H9 (cell line): Measurements from ENCODE around the gene ATP8B4. TPM values are rescaled to one million over a fixed set of nuclear protein-coding genes. Genes with fewer than 3 reads are reported as not detected.

ENCODE experiments used
- DNase-seq: peaks from one replicate; pipeline ENCODE4 v3.0.0-alpha.2; 2017
- H2AFZ ChIP-seq: one replicate; pipeline ENCODE4 v1.6.1; 2013; ENCODE audit warnings: mild to moderate bottlenecking, low read length, control low read depth, moderate library complexity
- H2AK5ac ChIP-seq: 2 replicates; pipeline ENCODE4 v1.6.1; 2013; ENCODE audit warnings: low read length, control low read depth, mixed read lengths; ENCODE audit not compliant: insufficient read length
- H2BK120ac ChIP-seq: one replicate; pipeline ENCODE4 v1.6.1; 2013; ENCODE audit warnings: low read depth, mild to moderate bottlenecking, low read length, control low read depth, inconsistent platforms; ENCODE audit not compliant: poor library complexity, severe bottlenecking
- H2BK12ac ChIP-seq: 2 replicates; pipeline ENCODE4 v1.6.1; 2013; ENCODE audit warnings: low read length, control low read depth, mixed read lengths, low read depth; ENCODE audit not compliant: insufficient read length
- H2BK15ac ChIP-seq: 2 replicates; pipeline ENCODE4 v1.6.1; 2013; ENCODE audit warnings: low read depth, low read length, control low read depth
- H2BK20ac ChIP-seq: one replicate; pipeline ENCODE4 v1.6.1; 2013; ENCODE audit warnings: low read depth, mild to moderate bottlenecking, low read length, control low read depth, inconsistent platforms; ENCODE audit not compliant: poor library complexity, severe bottlenecking
- H2BK5ac ChIP-seq: 2 replicates; pipeline ENCODE4 v1.6.1; 2013; ENCODE audit warnings: low read length, control low read depth, mixed read lengths; ENCODE audit not compliant: insufficient read length
- H3K14ac ChIP-seq: 2 replicates; pipeline ENCODE4 v1.6.1; 2013; ENCODE audit warnings: low read length, control low read depth; ENCODE audit not compliant: insufficient read depth
- H3K18ac ChIP-seq: 2 replicates; pipeline ENCODE4 v1.6.1; 2013; ENCODE audit warnings: low read depth, mild to moderate bottlenecking, mixed read lengths, low read length, control low read depth; ENCODE audit not compliant: insufficient read length
- H3K23ac ChIP-seq: 2 replicates; pipeline ENCODE4 v1.6.1; 2013; ENCODE audit warnings: low read length, control low read depth, mixed read lengths, low read depth; ENCODE audit not compliant: insufficient read length
- H3K23me2 ChIP-seq: 2 replicates; pipeline ENCODE4 v1.6.1; 2013; ENCODE audit warnings: low read depth, mild to moderate bottlenecking, mixed read lengths, low read length, control low read depth; ENCODE audit not compliant: insufficient read length, poor library complexity, severe bottlenecking
- H3K27ac ChIP-seq: 2 replicates; pipeline ENCODE4 v1.5.1; 2013; ENCODE audit warnings: low read length, control low read depth, mixed read lengths, low read depth; ENCODE audit not compliant: insufficient read length
- H3K27me3 ChIP-seq: 2 replicates; pipeline ENCODE4 v1.6.1; 2013; ENCODE audit warnings: low read length, control low read depth, inconsistent platforms; ENCODE audit not compliant: insufficient read depth
- H3K4ac ChIP-seq: 2 replicates; pipeline ENCODE4 v1.6.1; 2013; ENCODE audit warnings: low read depth, mild to moderate bottlenecking, control low read depth, inconsistent platforms, low read length, moderate library complexity
- H3K4me1 ChIP-seq: 2 replicates; pipeline ENCODE4 v1.6.1; 2013; ENCODE audit warnings: low read length, control low read depth, inconsistent platforms; ENCODE audit not compliant: insufficient read depth
- H3K4me2 ChIP-seq: 2 replicates; pipeline ENCODE4 v1.6.1; 2013; ENCODE audit warnings: low read length, control low read depth, mixed read lengths; ENCODE audit not compliant: insufficient read length, insufficient read depth
- H3K56ac ChIP-seq: 2 replicates; pipeline ENCODE4 v1.6.1; 2013; ENCODE audit warnings: low read depth, mild to moderate bottlenecking, mixed read lengths, low read length, control low read depth; ENCODE audit not compliant: insufficient read length
- H3K79me1 ChIP-seq: 2 replicates; pipeline ENCODE4 v1.6.1; 2013; ENCODE audit warnings: low read depth, mild to moderate bottlenecking, moderate library complexity, low read length, control low read depth, inconsistent platforms; ENCODE audit not compliant: insufficient read depth, poor library complexity, severe bottlenecking
- H3K79me2 ChIP-seq: 2 replicates; pipeline ENCODE4 v1.6.1; 2013; ENCODE audit warnings: low read length, control low read depth, inconsistent platforms; ENCODE audit not compliant: insufficient read depth
- H3K9ac ChIP-seq: 2 replicates; pipeline ENCODE4 v1.6.1; 2013; ENCODE audit warnings: low read length, control low read depth, mixed read lengths; ENCODE audit not compliant: insufficient read length; ENCODE audit errors: extremely low read depth
- H3K9me3 ChIP-seq: one replicate; pipeline ENCODE4 v1.6.1; 2013; ENCODE audit warnings: low read depth, low read length, inconsistent platforms; ENCODE audit not compliant: control insufficient read depth
- H3T11ph ChIP-seq: one replicate; pipeline ENCODE4 v1.6.1; 2013; ENCODE audit warnings: mild to moderate bottlenecking, low read length, control low read depth, inconsistent platforms
- H4K20me1 ChIP-seq: one replicate; pipeline ENCODE4 v1.6.1; 2013; ENCODE audit not compliant: control insufficient read depth, insufficient read length, insufficient read depth
- H4K5ac ChIP-seq: 2 replicates; pipeline ENCODE4 v1.6.1; 2013; ENCODE audit warnings: low read depth, mild to moderate bottlenecking, mixed read lengths, low read length, control low read depth; ENCODE audit not compliant: insufficient read length
- H4K8ac ChIP-seq: replicated peaks from 2 replicates; pipeline ENCODE4 v1.6.1; 2013; ENCODE audit warnings: low read length, control low read depth, mixed read lengths, low read depth; ENCODE audit not compliant: insufficient read length
- H4K91ac ChIP-seq: 2 replicates; pipeline ENCODE4 v1.6.1; 2013; ENCODE audit warnings: low read depth, mild to moderate bottlenecking, moderate library complexity, mixed read lengths, low read length, control low read depth; ENCODE audit not compliant: insufficient read length
- H3K27ac Mint-ChIP-seq, 3 experiments: 2 replicates in 2 of 3; 3 replicates in 1 of 3; pipeline ENCODE4 v1.8.0; 2020 to 2021; ENCODE audit warnings: mixed read lengths in 3 of 3, mild to moderate bottlenecking in 1 of 3, moderate library complexity in 1 of 3
- H3K27me3 Mint-ChIP-seq: 2 replicates; pipeline ENCODE4 v1.8.0; 2021; ENCODE audit warnings: low read depth, mild to moderate bottlenecking, moderate library complexity, mixed read lengths
- H3K36me3 Mint-ChIP-seq, 3 experiments: 2 replicates in 2 of 3; 3 replicates in 1 of 3; pipeline ENCODE4 v1.8.0; 2020 to 2021; ENCODE audit warnings: low read depth in 3 of 3, mixed read lengths in 3 of 3; ENCODE audit not compliant: insufficient read depth in 1 of 3
- H3K4me1 Mint-ChIP-seq, 2 experiments: 2 replicates each; pipeline ENCODE4 v1.8.0; 2020; ENCODE audit warnings: mixed read lengths in 2 of 2
- H3K4me3 Mint-ChIP-seq, 2 experiments: 2 replicates in 1 of 2; 3 replicates in 1 of 2; pipeline ENCODE4 v1.8.0; 2020 to 2021; ENCODE audit warnings: mild to moderate bottlenecking in 2 of 2, mixed read lengths in 2 of 2, moderate library complexity in 1 of 2
- H3K9me3 Mint-ChIP-seq, 2 experiments: 2 replicates in 1 of 2; 3 replicates in 1 of 2; pipeline ENCODE4 v1.8.0; 2020; ENCODE audit warnings: mild to moderate bottlenecking in 2 of 2, mixed read lengths in 2 of 2, moderate library complexity in 1 of 2
- CTCF ChIP-seq: fragments of 200-600 bp; sonication (generic); conservative IDR thresholded peaks from 3 replicates; pipeline ENCODE4 v1.8.0; 2021; ENCODE audit warnings: antibody characterized with exemption, mild to moderate bottlenecking
- WGBS: extraction: QIAGEN DNeasy Blood & Tissue Kit; methylation state at CpG from one replicate; pipeline ENCODE4 v1.1.7; 2013; ENCODE audit warnings: missing lambda C conversion rate, low lambda C conversion rate, mixed read lengths; ENCODE audit not compliant: insufficient read length; ENCODE audit errors: extremely low coverage; 5-methylcytosine and 5-hydroxymethylcytosine counted together
- total RNA-seq: library from RNA; stranded (reverse); gene quantifications from 2 replicates; pipeline ENCODE4 v1.2.1, GENCODE V29; 2021

The ATP8B4 gene
- total RNA-seq, 1 experiment from 2014 or later, result 0.52 TPM

- H4K91ac ChIP-seq, result no peak overlapping the region
- peaks cover 2% of the 10 kb centered on the region; the same call in 1 of the 2 replicates for H3K4me1 ChIP-seq
- Mint-ChIP-seq H3K36me3 (0 out of 7 replicates have a peak, but pooled peaks cover 0 to 4% (median 0%) of the 10 kb centered on the region in 3 experiments), H3K4me3 (no peak overlapping the region), H3K4me1 (peaks cover 17 to 18% of the 10 kb centered on the region in 2 experiments), H3K9me3 (no peaks in the 10 kb centered on the region), H3K27ac (peak overlapping the region in 1 of 3 experiments; percentile 91; a peak in 3 of 7 replicates), H3K27me3 (no peaks in the 10 kb centered on the region)
- no peak overlapping the region for H3T11ph ChIP-seq
- no peak overlapping the region for H2BK20ac ChIP-seq
- DNase-seq, result no peak
- H3K79me1 ChIP-seq, result no peaks in the 10 kb centered on the region
- H3K23me2 ChIP-seq, result no peaks in the 10 kb centered on the region
- H3K27me3 ChIP-seq, result no peaks in the 10 kb centered on the region
- H3K27ac ChIP-seq, result no peak overlapping the region
- no peaks in the 10 kb centered on the region for H3K9me3 ChIP-seq
- H3K4ac ChIP-seq, result no peak overlapping the region
- no peak for TF ChIP-seq CTCF
- no peak overlapping the region for H3K14ac ChIP-seq
- H3K9ac ChIP-seq, result no peak overlapping the region
- WGBS, result no CpG with 5 or more reads among the region's 7 CpGs
- H4K5ac ChIP-seq, result no peak overlapping the region
- H3K18ac ChIP-seq, result no peak overlapping the region
- no peak overlapping the region for H2BK12ac ChIP-seq
- no peak overlapping the region for H4K8ac ChIP-seq
- H2AFZ ChIP-seq, result no peak overlapping the region
- no peaks in the 10 kb centered on the region for H3K79me2 ChIP-seq
- H2BK15ac ChIP-seq, result no peak overlapping the region
- no peak overlapping the region for H2BK120ac ChIP-seq
- H4K20me1 ChIP-seq, result no peaks in the 10 kb centered on the region
- H2BK5ac ChIP-seq, result no peak overlapping the region
- H3K56ac ChIP-seq, result no peak overlapping the region
- H2AK5ac ChIP-seq, result no peak overlapping the region
- H3K23ac ChIP-seq, result no peak overlapping the region
- no peak overlapping the region for H3K4me2 ChIP-seq
Observed at GRCh38 chr15:49877117-49877872, 241.7 kb downstream of the ATP8B4 start.
